Muscle of arm (tissue), 12 donors: ENCODE measurements around the gene STAT3. TPM values are rescaled to one million over a fixed set of nuclear protein-coding genes. Genes with fewer than 3 reads are reported as not detected.
"Not testable (repeated sequence)": the region's sequence is repeated elsewhere in the genome, so short reads cannot be mapped to it uniquely, and the experiment has no call there.

Source experiments
- DNase-seq: peaks from one replicate; pipeline ENCODE4 v3.0.0-alpha.2; 2013
- polyA plus RNA-seq, 12 donors: library from polyadenylated mRNA; unstranded; fragments of 120-200 nt; gene quantifications; one replicate each; pipeline ENCODE4 v1.2.1, GENCODE V29; 2013; ENCODE audit not compliant: insufficient read length in 12 of 12

STAT3 gene
- polyA plus RNA-seq, 12 donors: 43.5 to 608 (median 52.9) TPM

GRCh38 chr17:42411361-42411760 lies 23.1 kb upstream of the STAT3 start:
- DNase-seq: no peak

DNA sequence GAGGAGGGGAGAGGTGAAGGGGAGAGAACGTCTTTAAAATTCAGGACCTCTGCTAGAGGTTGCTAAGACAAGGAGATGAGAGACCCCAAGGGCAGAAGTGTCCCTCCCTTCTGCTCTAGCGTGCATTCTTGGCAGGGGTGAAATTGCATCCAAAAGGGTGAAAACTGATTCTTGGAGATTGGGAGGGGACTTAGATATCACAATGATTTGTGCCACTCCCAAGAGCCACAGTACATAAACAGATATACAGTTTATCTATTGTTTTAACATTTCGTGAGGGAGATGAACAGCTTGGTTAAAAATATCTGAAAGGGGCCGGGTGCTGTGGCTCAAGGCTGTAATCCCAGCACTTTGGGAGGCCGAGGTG lies 22.1 kb upstream of the STAT3 start:
- no peak for DNase-seq

GRCh38 chr17:42409523-42410318 lies 21.5 kb upstream of the STAT3 start:
- no peak for DNase-seq

DNA sequence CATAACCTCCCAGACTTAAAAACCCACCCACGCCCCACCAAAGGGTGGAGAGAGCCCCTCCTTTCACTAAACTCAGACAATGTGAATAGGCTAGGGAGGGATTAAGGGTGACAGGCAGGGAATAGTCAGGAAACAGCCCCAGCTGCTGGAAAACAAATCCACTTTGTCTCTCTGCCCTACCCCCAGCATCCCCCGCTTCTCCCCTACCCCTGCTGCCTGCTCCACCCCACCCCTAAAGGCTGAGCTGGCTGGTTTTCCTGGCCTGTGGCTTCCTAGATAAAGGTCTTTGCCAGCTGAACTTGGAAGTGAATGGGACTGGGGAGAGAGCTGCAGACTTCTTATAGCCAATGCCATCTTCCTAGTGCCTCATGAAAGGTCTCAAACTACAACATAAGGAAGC lies 19.8 kb upstream of the STAT3 start:
- no peak for DNase-seq

DNA sequence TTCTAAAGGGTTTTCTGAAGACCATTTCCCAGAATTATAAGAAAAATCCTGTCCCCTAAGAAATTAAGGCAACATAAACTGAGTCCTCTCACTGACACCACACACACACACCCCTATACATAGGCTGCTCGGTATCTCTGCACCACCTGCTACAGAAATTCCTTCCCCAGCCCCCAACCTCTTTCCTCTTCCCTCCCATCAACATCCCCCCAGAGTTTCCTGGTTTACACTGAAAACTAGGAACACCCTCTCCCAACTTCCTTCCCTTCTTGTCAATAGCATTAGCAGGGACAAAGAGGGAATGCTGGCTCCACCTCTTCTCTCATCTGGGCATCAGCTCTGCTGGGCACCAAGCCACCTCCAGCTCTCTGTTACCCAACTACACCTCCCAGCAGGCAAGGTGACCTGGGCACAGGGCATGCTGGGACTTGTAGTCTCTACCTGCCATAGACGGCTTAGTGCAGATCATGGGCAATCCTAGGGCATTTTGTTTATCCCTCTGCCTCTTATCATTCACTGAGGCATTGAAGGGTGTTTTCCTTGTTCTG lies 19.1 kb upstream of the STAT3 start:
- no peak for DNase-seq

- DNase-seq: no peak
Measured at GRCh38 chr17:42406615-42407288, 18.5 kb upstream of the STAT3 start.

- DNase-seq: no peak
Measured at GRCh38 chr17:42405963-42406495, 17.8 kb upstream of the STAT3 start.

DNA sequence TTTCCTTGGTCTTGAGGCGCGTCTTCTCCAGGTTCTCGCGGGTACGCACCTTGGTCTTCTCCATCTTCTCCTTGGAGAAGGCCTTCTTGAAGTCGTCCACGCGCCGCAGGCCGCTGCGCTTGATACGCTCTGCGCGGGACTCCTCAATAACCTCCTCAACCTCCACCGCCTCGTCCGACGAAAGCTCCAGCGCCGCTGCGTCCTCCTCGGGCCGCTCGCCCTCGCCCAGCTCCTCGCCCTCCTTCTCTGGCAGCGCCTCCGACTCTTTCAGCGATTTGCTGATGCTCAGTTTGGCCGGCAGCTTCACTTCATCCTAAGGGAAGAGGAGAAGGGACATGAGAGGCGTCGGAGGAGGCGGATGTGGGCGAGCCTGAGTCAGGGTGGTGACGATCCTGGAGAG lies 16.8 kb upstream of the STAT3 start:
- no peak for DNase-seq

DNA sequence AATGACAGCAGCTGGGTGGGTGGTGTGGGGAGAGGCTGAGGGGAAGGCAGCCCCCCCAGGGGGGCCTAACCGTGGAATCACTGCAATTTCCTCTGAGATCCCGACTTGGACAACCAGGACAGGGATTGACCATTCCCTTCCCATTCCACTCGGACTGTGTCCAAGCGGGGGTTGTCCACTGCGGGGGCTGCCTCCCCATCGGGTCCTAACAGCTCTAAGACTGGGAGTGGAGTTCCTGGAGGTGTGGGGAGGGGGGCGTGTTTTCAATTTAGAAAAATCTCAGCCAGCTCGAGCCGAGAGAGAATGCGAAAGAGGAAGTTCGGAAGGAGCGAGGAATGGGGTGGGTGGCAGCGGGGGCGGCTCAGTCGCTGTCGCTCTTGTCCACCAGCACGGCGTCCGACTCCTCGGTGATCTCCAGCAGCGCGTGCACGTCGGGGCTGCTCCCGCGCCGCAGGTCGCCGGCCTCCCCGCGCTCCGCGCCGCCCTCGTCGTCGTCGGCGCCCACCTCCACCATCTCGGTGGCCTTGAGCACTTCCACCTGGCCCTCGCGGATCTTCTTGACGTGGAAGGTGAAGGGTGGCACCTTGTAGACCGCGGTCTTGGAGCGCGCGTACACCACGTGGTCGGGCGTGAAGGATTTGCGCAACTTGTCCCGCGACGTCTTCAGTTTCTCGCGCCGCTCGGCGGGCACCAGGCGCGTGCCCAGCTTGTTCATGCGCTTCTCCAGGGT lies 16.2 kb upstream of the STAT3 start:
- no peak for DNase-seq

DNA sequence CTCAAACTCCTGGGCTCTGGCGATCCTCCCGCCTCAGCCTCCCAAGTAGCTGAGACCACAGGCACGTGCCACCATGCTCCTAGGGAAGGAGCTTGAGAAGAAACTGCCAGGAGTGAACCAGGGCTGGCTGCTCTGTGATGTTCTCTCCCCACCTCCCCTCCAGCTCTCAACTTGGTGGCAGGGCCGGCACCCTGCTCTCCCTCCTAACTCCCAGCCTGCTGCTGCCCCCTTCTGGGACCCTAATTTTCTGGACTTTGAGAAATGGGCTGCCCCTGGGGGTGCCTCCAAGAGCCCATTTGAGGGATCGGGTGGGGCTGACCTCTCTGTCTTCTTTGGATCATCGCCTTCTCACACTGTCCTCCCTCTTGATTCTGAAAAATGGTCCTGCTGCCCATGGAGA lies 14.9 kb upstream of the STAT3 start:
- DNase-seq: no peak

GRCh38 chr17:42402117-42402516 lies 13.9 kb upstream of the STAT3 start:
- no peak for DNase-seq

- not testable (repeated sequence) for DNase-seq
Measured at GRCh38 chr17:42400844-42401375, 12.7 kb upstream of the STAT3 start.

- DNase-seq: no peak
Measured at GRCh38 chr17:42399948-42400843, 12.0 kb upstream of the STAT3 start.

DNA sequence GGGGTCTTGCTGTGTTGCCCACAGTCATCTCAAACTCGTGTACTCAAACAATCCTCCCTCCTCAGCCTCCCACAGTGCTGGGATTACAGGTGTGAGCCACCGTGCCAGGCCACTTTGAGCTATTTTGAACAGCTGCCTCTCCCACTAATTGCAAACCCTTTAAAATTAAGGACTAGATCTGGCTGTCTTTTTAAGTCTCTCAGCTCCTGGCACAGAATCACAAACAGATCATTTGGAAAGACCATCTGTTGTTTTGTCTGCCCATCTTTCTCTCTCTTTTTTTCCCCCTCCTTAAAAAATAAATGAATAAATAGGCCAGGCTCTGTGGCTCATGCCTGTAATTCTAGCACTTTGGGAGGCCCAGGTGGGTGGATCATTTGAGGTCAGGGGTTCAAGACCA lies 10.9 kb upstream of the STAT3 start:
- no peak for DNase-seq

GRCh38 chr17:42395601-42396000 lies 7.4 kb upstream of the STAT3 start:
- DNase-seq: not testable (repeated sequence)

DNA sequence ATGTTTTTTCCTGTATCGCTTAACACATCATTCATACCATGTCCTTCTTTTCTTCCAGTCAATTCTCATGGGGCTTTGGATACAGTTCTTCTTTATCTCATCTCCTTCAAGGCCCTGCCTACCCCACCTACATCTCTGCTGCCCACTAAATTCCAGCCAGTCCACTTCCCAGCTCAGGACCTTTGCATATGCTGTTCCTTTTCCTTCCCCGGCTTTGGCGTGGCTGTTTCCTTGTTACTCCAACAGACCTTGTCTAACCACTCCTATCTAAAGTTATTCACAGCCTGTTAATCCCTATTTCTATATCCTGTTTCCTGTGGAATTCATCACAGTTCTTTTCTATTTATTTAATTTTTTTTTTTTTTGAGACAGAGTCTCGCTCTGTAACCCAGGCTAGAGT lies 6.6 kb upstream of the STAT3 start:
- no peak for DNase-seq

DNA sequence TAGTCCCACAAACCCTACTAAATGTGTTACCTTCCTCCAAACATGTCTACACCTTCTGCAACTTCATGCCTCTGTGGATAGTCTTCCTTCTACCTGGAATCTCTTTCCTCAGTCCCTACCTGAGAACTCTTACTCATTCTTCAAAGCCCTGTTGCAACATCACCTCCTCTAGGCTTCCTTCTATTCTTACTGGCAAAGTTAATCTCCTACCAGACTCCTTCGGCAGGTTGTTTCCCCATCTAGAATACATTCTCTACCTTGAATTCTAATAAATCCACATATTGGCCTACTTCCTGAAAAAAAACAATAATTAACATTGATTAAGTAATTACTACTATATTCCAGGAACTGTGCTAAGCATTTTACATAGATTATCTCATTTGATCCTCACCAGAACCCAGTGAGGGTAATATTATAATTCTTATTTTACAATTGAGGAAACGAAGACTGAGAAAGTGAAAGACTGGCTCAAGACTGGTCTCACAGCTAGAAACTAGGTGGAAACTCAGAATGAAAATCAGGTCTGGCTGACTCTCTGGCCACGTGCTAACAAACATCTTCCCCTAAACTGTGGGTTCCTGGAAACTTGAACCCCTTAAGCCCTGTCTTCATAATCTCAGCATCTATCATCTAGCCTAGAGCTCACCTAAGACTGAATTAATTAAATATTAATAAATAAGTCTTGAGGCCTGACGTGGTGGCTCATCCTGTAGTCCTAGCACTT lies 4.6 kb upstream of the STAT3 start:
- no peak for DNase-seq

GRCh38 chr17:42391439-42391838 lies 3.2 kb upstream of the STAT3 start:
- not testable (repeated sequence) for DNase-seq

DNA sequence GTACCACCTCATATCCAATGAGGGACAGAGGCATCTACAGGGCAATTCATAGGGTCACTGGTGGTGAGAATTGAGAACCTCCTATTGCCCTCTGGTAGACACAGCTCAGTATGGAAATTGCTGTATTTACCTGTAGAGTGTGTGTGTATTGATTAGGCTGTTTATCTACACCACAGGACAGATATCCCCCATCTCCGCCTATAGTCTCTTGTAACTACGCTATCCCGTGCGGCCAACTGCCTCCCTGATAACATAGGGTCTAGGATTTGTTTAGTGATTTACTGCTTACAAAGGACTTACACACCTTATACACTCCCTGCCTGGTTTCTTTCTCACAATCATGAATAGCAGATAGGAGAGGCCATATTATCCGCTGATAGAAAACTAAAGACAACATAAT lies 1.7 kb upstream of the STAT3 start:
- DNase-seq: no peak

- DNase-seq: no peak
Measured at GRCh38 chr17:42389135-42389417, 834 bp upstream of the STAT3 start.
